ENCODE measurements around the gene GPC5.
"Not testable (repeated sequence)": the region's sequence is repeated elsewhere in the genome, so short reads cannot be mapped to it uniquely, and the experiment has no call there.

GPC5 gene

DNA sequence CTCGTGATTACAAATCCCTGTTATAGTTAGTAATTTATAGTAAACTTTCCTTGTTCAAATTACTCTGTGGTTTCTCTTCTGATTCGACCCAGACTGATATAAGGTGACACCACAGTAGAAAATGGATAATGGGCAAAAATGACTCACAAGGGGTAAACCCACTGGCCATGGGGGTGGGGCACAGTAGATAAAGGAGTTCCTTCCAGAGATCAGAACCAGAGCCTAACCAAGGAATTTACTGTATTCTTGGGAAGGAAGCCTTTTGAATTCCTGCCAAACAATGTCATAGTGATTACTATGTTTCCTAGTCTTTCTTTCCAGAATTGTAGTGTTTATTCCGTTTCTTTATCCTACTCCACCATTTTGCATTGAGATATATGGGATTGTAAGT lies 29.0 kb upstream of the GPC5 start:
- no peak for DNase-seq

DNA sequence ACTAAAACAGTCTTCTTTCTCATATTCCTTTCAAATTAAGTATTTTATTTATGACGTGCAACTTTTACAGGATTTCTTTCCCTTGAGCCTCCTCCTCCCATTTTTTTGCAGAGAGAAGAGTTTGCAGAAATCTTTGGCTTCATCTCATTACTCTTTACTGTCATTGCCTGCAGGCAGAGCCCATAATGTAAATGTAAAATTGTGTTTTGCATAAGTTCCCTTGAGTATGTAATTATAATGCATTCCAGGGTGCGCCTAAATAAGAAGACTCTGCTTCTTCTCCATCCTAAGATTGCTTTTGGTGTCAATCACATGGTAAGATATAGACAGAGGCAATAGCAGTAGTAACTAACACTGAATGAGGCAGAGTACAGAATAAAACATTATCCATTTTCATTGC lies 27.9 kb upstream of the GPC5 start:
- no peak for DNase-seq

DNA sequence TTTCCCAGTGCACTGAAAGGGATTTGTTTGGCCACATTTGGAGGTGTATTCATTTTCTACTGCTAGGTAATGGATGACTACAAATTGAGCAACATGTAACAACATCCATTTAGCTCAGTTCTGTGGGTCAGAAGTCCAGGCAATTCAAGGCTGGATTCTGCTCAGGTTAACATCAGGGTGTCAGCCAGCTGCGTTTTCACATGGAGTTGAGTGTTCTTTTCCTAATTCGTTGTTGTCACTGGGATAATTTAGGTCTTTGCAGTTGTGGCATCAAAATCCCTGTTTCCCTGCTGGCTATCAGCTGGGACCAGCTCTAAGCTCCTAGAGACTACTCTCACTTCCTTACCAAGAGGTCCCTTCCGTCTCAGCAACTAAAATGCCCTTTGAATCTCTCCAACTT lies 25.5 kb upstream of the GPC5 start:
- DNase-seq: no peak

DNA sequence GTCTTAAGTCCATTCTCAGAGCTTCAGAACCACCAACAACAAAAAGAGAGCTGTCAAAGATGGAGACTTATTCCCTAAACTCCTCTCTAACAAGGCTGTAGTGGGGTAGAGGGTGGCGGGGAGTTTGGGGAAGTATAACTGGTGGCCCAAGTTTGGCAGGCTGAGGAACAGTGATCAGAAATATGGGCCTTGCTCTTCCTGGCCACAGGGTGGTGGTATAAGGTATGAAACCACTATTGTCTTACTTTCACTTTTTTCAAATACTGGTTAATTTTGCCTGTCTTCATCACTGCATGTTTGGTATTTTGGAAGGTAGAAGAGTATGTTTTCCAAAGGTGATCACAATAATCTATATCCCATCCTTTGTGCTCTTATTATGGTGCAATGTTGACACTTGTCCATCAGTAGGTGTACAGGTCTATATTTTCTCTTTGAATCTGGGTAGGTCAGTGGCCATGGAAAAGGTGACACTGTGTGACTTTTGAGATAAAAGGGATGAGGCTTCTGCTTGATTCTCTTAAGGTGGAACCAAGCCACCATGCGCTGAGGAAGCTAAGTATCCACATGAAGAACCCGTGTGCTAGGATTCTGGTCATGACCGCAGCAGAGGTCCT lies 23.2 kb upstream of the GPC5 start:
- no peak for DNase-seq

DNA sequence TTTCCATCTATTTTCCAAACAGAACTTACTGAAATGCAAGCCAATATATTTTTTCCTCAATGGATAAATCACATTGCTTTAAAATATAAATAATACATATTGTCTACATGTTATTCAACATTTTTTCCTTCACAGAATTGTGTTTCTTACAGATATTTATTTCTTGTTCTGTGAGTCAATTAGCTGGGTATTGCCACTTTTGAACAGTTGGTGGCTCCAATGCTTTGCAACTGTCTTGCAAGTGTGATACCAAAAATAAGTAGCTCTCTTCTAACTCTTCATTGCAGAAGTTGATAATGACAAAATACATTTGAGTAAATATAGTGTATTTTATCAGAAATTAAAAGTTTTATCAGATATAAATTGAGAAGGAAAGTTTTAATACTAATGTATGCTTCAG lies 17.1 kb upstream of the GPC5 start:
- DNase-seq: no peak

DNA sequence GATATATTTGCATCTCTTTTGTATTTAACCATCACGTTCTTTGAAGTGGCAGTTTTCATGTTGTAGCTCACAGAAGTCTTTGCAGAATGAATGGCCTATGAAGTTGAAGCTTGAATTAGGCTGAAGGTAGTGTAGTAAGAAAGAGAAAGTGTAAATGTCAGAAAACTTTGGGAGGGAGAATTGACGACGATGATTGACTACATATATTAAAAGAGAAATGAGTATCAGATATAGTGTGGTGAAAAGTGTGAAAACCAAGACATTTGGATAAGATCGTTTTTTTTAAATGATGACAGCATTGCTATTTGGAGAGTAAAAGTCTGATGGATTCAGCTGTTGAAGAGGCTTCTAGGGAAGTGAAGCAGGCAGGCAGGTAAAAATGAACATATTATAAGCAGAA lies 14.6 kb upstream of the GPC5 start:
- DNase-seq: no peak

DNA sequence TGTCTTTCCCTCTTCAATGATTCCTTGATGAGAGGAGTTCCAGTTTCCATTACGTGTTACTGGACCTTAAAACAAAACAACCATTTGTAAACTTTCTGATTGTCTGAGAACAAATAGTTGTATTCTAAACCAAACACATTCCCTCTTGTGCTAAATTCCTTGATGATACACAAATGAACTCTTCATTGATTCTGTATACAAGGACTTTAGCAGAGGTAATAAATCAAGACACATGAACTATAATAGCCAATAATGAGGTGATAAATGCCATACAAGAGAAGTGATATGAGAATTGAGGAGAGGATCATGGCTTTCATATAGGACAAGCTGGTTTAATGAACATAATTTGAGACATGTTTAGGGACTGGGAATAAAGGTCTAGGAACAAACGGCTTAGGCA lies 13.5 kb upstream of the GPC5 start:
- DNase-seq: no peak

DNA sequence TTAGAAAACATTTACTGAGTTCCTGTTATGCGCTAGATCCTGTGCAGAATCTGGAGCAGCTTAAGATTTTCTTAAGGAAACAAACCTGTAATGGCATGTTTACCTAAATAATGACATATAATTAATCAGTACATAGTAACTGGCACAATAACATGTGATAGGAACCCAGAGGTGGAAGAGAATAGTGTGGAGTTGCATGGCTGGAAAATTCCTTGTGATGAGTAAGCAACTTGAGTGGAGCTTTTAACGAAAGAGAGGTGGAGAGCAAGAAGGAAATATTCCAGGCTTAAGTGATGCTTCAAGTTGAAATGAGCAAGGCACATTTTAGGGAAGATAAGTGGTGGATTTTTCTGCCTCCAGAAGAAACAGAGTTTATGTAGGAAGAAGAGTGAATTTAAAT lies 9.2 kb upstream of the GPC5 start:
- no peak for DNase-seq

DNA sequence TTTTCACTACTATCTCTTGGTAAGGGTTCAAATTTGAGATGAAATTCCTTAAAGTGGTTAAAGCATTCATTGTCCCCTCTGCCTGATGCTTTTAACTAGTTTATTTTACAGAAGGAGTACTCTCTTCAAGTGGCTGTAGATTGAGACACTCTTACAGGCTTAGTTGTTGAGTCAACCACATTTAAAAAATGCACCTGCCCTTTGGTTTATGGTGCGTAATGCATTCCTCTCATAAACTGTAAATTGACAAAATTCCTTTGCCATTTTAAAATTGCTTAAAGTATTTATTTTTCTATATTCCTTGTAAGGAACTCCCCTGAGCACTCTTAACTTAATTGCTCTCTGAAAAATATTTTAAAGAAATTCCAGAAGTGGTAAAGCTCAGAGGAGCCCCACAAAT lies 826 bp upstream of the GPC5 start:
- DNase-seq: no peak

DNA sequence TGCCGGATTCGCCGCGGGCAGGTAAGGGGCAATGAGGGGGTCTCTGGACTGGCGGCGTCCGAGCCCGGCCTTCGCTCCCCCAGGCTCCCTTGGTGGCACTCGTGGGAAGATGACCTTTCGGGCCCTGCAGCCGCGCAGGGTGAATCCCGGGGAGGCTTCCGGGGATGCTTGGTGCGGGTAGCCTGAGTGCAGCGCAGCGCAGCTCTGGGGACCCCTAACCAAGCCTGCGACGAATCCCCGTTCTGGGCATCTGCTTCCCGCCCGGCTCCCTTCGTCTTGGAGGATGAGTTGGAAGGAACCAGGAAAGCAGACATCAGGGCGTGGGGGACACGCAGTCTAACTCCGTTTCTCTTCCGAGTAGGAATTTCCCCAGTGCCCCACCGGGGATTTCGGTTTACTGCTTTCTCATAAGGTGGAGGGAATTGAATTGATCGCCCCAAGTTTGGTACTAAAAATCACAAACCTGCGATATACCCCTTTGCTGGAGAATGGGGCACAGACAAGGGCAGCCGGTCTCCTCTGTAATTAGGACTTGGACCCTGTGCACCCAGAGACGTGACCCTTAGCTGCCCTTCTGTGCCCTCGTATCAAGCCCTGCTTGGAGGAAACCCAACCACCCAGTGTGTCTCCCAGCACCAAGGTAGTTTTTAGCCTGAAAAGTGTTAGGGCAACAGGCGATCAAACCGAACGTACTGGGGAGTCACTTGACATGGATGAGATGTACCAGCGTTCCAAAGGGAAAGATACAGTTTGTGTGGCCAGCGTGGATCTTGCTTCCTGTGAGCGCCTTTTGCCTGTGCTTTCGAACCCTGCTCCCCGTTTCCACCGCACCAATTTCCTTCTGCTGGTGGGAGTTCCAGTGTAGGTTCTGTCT lies 1.0 kb downstream of the GPC5 start:
- DNase-seq: no peak

DNA sequence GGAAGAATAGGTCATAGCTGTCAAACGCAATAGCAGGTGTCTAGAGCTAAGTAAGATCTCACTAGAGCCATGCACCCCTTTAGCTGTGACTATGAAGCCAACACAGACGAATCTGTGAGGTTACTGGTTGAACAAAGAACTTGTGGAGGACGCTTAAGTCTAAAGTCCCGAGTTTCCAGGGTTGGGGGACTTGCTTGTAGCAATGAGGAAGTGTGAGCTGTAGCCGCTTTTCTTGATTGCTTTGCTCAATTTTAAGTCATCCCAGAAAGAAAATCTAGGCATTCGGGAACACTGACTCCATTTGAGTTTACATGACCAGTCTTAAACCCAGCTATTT lies 1.6 kb downstream of the GPC5 start:
- no peak for DNase-seq

DNA sequence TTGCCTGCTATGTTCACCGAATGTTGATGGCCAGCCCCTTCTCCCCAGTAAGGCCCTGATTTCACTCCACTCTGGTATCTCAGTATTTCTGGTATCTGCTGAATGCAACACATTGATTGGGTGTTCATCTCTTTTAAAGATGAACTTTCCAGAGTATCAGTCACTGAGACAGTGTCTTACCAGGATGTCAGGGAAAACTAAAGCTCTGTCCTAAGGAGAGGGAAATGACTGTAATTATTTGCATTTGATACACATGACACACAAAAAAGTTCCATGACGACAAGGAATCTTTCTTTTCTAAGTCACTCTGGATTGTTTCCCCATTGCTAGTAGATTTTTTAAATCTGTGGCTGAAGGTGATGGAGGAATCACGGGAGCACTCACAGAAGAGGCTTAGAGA lies 2.2 kb downstream of the GPC5 start:
- no peak for DNase-seq

DNA sequence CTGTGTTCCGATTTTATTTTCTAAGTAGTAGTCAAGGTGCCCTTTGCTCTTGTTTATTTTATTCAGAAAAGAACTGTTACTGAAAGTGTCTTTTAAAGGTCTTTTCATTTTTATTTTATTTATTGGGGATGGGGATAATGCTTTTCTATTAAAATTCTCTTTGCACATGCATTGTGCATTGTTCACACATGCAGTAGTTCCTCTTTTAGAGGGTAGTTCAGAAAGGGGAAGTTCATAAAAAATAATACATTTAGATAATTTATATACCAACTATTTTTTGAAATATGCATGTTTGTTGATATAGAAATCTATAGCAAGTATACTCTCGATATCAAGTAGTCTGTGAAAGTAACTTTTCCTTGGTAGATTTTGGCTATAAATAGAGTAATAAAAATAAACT lies 3.5 kb downstream of the GPC5 start:
- no peak for DNase-seq

DNA sequence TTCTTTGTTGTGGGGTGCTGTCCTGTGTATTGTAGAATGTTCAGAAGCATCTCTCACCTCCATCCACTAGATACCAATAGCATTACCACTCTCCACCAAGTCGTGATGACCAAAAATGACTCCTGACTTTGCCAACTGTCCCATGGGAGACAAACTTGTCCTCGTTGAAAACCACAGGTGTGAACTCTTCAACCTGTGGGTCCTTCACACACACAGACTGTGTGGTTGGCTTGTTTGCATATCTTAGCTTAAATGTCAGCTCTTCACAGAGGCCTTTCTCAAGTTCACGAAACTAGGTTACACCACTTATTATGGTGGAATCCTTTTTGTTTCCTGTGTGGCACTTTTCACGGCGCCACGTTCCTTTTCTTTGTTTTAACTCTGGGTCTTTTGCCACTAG lies 6.8 kb downstream of the GPC5 start:
- DNase-seq: no peak

DNA sequence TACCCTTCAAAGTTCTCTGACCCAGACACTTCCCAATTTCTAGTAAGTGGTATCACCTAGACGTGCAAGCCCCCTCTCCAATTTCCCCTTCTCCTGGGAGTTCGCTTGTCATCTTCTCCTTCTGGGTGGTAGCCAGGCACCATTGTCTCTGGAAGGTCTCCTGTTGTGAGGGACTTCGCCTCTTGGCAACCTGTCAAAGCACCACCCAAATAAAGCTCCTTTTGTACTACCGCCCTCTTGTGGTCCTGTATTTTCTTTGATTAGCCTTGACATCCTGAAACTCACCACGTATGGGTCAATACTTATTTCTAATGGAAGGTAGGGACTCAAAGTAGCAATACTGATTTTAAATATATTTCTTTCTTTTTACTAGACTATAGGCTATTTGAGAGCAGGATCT lies 8.2 kb downstream of the GPC5 start:
- peak; percentile 4 for DNase-seq

DNA sequence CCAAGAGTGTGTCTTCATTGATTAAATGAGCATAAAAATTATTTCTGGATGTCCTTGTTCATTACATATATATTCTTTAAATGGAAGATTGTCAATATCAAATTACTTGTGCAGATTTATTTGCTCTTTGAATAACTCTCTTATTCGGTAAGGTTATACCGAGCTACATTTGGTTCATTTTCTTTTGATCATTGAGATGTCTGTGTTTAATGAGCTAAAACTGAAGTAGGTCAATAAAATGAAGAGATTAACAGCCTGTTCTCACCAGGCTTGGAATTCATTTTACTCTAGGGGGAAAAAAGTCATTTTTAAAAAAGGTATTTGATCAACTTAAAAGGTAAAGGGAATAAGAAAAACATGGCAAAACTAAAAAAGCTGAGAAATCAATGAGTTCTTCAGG lies 10.6 kb downstream of the GPC5 start:
- DNase-seq: no peak

DNA sequence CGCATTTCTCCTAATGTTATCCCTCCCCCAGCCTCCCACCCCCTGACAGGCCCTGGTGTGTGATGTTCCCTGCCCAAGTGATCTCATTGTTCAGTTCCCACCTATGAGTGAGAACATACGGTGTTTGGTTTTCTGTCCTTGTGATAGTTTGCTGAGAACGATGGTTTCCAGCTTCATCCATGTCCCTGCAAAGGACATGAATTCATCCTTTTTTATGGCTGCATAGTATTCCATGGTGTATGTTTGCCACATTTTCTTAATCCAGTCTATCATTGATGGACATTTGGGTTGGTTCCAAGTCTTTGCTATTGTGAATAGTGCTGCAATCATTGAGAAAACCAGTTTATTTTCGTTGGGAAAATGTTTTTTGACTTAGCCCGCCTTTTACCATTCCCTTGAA lies 18.2 kb downstream of the GPC5 start:
- DNase-seq: not testable (repeated sequence)

DNA sequence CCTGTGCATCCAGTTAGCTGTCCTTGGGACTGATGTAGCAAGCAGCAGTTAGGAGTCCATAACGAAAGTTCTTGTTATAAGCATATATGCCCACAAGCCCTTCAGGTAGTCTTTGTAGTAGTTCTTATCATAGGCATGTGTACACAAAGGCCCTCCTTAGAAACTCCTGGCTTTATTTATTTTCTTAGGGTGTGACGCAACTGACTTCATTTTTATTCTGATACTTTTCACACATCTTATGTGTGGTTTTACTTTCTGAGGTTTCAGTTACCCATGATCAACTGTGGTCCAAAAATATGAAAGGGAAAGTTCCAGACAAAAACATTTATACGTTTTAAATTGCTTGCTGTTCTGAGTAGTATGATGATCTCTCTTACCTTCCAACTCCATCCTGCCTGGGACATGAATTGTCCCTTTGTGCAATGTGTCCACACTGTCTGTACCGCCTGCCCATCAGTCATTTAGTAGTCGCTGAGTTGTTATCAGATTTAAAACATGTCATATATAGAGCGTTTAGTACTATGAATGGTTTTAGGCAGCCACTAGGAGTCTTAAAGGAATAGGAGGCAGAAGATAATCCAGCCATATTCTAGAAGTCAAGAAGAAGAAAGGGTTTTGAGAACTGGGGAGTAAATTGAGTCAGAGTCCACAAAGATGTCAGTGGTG lies 19.4 kb downstream of the GPC5 start:
- DNase-seq: no peak

DNA sequence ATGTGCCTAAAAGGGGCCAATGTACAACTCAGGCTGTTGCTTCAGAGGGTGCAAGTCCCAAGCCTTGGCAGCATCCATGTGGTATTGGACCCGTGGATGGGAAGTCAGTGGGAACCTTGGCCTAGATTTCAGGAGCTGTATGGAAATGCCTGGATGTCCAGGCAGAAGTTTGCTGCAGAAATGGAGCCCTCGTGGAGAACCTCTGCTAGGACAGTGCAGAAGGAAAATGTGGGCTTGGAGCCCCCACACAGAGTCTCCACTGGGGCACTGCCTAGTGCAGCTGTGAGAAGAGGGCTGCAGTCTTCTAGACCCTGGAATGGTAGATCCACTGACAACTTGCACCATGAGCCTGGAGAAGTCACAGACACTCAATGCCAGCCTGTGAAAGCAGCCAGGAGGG lies 28.5 kb downstream of the GPC5 start:
- no peak for DNase-seq

DNA sequence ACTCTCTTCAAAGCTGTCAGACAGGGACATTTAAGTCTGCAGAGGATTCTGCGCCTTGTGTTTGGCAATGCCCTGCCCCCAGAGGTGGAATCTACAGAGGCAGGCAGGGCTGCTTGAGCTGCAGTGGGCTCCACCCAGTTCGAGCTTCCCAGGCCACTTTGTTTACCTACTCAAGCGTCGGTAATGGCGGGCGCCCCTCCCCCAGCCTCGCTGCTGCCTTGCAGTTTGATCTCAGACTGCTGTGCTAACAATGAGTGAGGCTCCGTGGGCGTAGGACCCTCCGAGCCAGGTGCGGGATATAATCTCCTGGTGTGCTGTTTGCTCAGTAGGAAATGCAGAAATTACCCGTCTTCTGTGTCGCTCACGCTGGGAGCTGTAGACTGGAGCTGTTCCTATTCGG lies 40.3 kb downstream of the GPC5 start:
- not testable (repeated sequence) for DNase-seq

DNA sequence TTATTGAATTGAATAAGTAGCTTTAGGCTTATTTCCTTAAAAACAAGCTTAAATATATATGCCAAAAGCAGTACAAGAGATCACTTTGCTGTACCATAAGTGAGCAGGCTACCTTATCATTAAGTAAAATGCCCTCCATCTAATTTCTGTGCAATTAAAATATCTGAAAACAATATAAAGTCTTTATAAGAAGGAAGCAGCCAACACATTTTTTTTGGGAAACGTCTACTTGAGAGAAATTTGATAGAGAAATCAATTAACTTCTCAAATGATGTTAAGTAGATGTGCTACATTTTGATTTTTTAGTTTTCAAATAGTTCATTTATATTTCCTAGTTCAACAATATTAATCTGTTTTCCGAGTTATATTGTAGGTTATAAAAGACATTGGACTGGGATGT lies 52.5 kb downstream of the GPC5 start:
- no peak for DNase-seq

DNA sequence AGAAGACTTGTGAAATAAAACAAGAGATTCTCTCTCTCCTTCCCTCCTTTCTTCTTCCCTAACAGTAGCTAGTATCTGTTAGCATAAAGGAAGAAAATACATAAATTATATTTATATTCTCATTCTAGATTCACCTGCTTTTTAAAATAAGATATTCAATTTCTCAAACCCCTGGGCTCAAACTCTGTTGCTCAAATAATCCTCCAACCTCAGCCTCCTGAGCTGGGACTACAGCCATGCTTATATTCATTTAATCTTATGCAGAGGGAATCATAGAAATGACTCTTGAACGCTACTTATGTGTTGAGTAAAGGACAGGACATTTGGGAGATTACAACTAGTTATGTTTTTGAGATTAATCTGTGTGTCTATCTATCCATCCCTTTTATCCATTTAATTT lies 56.2 kb downstream of the GPC5 start:
- no peak for DNase-seq

DNA sequence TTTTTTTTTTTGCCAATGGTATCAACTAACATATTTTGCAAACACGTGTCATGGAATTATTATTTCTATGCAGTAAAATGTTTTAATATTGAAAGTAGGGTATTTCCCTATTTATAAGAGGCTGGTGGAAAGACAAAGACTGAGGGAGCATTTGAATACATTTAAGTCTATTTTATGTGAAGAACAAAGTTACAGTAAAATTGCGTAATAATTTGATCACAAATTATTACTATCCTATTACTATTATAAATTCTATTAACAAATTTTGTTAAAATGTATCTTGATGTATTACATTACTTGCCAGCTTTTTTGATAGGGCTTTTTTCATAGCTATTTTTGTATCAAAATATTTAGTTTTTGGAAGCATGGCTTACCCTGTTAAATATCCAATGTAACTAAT lies 58.4 kb downstream of the GPC5 start:
- DNase-seq: no peak

DNA sequence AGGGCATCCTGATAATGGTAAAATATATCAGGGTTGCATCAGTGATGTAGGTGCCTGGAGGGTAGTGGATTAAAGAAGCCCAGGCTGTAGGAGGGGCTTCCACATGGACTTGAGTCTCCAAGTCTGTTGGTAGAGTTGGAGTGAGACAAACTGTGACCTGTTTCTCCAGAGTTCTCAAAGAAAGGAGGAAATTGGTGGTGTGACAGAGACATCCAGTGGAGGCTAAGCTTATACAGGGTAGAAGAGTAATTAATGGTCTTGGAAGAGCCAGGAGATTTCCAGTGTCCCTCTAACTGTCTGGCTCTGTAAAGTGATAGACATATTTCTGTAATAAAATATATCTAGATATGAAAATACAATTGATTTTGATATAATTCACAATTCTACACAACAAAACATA lies 61.1 kb downstream of the GPC5 start:
- no peak for DNase-seq

DNA sequence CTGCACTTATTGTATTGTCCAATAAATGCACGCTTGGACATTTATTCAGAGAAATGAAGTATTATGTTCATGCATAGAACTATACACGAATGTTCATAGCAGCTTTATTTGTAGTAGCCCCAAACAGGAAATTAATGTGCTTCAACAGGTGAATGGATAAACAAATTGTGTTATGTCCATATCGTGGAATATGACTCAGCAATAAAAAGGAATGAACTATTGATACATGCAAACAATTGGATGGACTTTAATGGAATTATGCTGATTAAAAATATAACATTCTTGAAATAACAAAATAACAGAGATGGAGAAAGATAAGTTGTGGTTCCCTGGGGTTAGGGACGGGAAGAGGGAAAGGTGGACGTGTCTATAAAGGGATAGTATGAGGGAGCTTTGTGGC lies 65.9 kb downstream of the GPC5 start:
- no peak for DNase-seq
